ENCODE results near the gene EME2.

The EME2 gene

DNA sequence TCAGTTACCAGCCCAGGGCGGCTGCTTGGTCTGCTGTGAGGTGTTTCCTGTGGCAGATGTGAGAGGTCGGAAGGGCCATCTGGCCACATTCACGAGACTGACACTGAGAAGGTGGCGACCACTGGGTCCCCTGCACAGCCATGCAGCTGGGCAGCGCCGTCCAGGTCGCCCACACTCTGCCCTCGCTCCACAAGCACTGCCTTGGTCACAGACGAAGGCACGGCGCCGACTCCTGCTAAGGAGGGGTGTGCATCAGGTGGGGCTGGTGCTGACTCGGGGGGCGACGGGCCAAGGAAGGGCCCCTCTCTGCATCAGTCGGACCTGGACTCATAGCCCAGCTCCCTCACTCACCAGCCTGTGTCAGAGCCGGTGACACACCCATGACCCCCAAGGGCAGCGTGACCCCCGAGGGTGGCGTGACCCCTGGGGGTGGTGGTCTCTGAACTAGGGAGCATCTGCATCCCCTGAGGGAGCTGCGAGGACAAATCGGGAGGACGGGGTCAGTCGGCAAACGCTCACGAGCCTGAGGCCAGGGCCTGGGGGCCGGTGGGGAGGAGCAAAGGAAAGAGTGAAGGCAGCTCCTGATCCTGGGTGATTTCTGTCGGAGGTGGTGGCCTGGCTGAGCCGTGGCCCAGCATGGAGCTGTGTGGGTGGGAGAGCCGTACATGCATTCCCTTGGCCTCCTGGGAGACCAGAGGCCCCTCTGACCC lies 31.7 kb upstream of the EME2 start:
- DNase-seq (ENCODE audit: insufficient read length, low spot score) (no peak), FAIRE-seq (no peak)
- TF ChIP-seq, protein P1, sequence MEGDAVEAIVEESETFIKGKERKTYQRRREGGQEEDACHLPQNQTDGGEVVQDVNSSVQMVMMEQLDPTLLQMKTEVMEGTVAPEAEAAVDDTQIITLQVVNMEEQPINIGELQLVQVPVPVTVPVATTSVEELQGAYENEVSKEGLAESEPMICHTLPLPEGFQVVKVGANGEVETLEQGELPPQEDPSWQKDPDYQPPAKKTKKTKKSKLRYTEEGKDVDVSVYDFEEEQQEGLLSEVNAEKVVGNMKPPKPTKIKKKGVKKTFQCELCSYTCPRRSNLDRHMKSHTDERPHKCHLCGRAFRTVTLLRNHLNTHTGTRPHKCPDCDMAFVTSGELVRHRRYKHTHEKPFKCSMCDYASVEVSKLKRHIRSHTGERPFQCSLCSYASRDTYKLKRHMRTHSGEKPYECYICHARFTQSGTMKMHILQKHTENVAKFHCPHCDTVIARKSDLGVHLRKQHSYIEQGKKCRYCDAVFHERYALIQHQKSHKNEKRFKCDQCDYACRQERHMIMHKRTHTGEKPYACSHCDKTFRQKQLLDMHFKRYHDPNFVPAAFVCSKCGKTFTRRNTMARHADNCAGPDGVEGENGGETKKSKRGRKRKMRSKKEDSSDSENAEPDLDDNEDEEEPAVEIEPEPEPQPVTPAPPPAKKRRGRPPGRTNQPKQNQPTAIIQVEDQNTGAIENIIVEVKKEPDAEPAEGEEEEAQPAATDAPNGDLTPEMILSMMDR (IDR thresholded peaks at IDR 0.05; ENCODE audit: insufficient read depth, missing control alignments): no peak

DNA sequence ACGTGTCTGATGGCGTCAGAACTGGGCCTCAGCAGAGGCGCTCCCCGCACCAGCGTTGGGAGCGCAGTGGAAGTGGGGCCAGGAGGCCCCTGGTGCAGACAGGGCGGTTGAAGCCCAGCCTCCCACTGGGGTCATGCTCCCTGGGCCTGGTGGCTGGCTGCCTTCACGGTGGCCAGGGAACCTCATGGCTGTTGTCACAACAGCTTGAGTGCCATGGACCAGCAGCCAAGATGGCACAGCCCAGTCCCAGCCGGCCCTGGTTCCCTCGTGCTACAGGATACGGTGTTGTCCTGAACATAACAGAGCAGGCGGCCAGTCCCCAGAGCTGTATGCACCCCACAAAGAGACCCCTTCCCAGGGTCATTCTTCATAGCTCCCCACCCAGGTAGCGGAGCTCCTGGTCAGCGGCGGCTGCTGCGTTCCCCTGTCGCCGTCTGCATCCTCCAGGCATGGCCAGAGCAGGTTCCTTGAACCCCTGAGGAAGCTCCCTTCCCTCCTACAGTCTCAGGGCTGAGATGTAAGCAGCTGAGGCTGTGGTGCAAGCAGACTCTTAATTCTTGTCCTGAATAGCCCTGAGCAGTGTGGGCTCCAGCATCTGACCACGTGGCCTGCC lies 31.0 kb upstream of the EME2 start:
- TF ChIP-seq, protein P1 (IDR thresholded peaks at IDR 0.05; ENCODE audit: insufficient read depth, missing control alignments): no peak
- FAIRE-seq (no peak), DNase-seq (ENCODE audit: insufficient read length, low spot score) (no peak)

GRCh38 chr16:1743376-1744337 lies 29.0 kb upstream of the EME2 start:
- FAIRE-seq: no peak
- DNase-seq (ENCODE audit: insufficient read length, low spot score): no peak
- TF ChIP-seq, protein P1 (IDR thresholded peaks at IDR 0.05; ENCODE audit: insufficient read depth, missing control alignments): no peak

- TF ChIP-seq, protein P1 (IDR thresholded peaks at IDR 0.05; ENCODE audit: insufficient read depth, missing control alignments): no peak
- FAIRE-seq: no peak
- DNase-seq (ENCODE audit: insufficient read length, low spot score): no peak
These were observed 28.2 kb upstream of the EME2 start for GRCh38 chr16:1744338-1744840.

GRCh38 chr16:1745181-1745899 lies 27.3 kb upstream of the EME2 start:
- no peak for DNase-seq (ENCODE audit: insufficient read length, low spot score)
- TF ChIP-seq, protein P1 (IDR thresholded peaks at IDR 0.05; ENCODE audit: insufficient read depth, missing control alignments): no peak
- no peak for FAIRE-seq

DNA sequence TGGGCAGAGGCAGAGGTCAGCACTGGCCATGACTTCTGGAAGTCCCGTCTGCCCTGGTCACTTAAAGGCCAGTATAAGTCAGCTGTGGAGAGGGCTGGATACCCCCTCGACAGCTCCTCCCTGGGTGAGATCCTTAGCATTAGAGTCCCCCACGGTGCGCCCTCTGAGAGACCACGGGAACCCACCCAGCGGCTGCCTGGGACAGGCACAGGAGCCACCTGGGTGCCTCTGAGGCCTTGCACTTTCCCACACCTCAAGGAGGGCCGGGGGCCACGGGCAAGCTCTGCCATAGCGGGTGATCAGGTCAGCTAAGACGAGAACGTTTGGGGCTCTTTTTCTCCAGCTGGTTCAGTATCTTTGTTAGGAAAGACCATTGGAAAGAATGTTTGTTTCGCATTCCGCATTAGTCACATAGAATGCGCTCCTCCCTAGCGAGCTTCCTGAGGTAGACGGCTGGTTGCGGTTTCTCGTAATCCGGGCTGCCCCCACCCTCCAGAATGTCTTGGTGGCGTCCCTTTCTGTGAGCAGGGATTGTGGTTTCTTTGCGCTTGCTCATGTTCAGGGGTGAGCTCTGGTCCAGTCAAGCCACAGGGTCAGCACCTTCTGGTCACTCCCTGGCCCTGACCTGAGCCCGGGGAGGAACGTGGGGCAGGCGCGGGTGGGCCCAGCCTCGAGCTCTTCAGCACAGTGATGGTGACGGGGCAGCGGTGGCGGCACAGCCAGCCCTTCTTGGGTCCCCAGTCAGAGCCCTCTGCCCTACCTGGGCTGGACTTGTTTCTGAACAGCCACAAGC lies 26.5 kb upstream of the EME2 start:
- DNase-seq (ENCODE audit: insufficient read length, low spot score) (no peak), FAIRE-seq (no peak)
- TF ChIP-seq, protein P1 (IDR thresholded peaks at IDR 0.05; ENCODE audit: insufficient read depth, missing control alignments): no peak
